Right lobe of liver (tissue), 6 donors: ENCODE results near the gene PA2G4. TPM values are rescaled to one million over a fixed set of nuclear protein-coding genes. Genes with fewer than 3 reads are reported as not detected.
"Not testable (repeated sequence)": the region's sequence is repeated elsewhere in the genome, so short reads cannot be mapped to it uniquely, and the experiment has no call there.

ENCODE experiments used
- ATAC-seq, 4 donors: fragments of 200-7000 bp; cut with Tn5 transposase; one replicate each; pipeline ENCODE4 v1.9.1; 2020; ENCODE audit warnings: mild to moderate bottlenecking in 4 of 4, moderate library complexity in 4 of 4
- DNase-seq, 3 donors: peaks; one replicate each; pipeline ENCODE4 v3.0.0-alpha.2; 2020
- H3K27ac ChIP-seq, 3 donors: fragments of 200-600 bp; one replicate each; pipeline ENCODE4 v1.8.0; 2022
- H3K27me3 ChIP-seq, 2 donors: fragments of 200-600 bp; one replicate each; pipeline ENCODE4 v1.8.0; 2022
- H3K36me3 ChIP-seq, 4 donors: fragments of 200-600 bp; sonication (generic) in 1 of 4; one replicate each; pipeline versions ENCODE4 v1.5.1 to v1.8.0; 2017 to 2022; ENCODE audit warnings: control low read depth in 1 of 4
- H3K4me1 ChIP-seq, 4 donors: fragments of 200-600 bp; sonication (generic) in 1 of 4; one replicate each; pipeline versions ENCODE4 v1.5.1 to v1.8.0; 2017 to 2022; ENCODE audit warnings: control low read depth in 1 of 4
- H3K4me3 ChIP-seq, 3 donors: fragments of 200-600 bp; one replicate each; pipeline ENCODE4 v1.8.0; 2022
- H3K9me3 ChIP-seq, 4 donors: fragments of 200-600 bp; sonication (generic) in 1 of 4; one replicate each; pipeline versions ENCODE4 v1.5.1 to v1.8.0; 2017 to 2022; ENCODE audit warnings: control low read depth in 1 of 4
- CTCF ChIP-seq, 4 donors: fragments of 200-600 bp in 3 of 4; fragments of 450-650 bp in 1 of 4; IDR thresholded peaks; one replicate each; pipeline versions ENCODE4 v1.5.1 to v1.8.0; 2016 to 2022; ENCODE audit warnings: antibody characterized with exemption in 4 of 4, mild to moderate bottlenecking in 2 of 4
- POLR2A ChIP-seq: fragments of 450-650 bp; IDR thresholded peaks from one replicate; pipeline ENCODE4 v1.6.1; 2017; ENCODE audit warnings: antibody characterized with exemption, mild to moderate bottlenecking
- WGBS: methylation state at CpG from one replicate; pipeline ENCODE4 v1.1.6; 2018; ENCODE audit warnings: low coverage, low lambda C conversion rate; ENCODE audit not compliant: insufficient coverage; ENCODE audit errors: missing lambda C conversion rate; 5-methylcytosine and 5-hydroxymethylcytosine counted together
- intact Hi-C, 2 donors: fragments of 100-400 bp; cut with DNase I; formaldehyde crosslinking; loops; one replicate each; pipeline versions ENCODE4 v1.11.2 to v1.14.1; 2022
- total RNA-seq, 6 experiments: library from RNA; depleted of rRNA in 2 of 6; stranded (reverse); fragments of >200 nt in 2 of 6; fragmentation: NEBNext Ultra II Directional in 3 of 6; extraction: Animal tissue kit (Norgen Biotek cat#: 25700) in 3 of 6; gene quantifications; one replicate each; pipeline versions ENCODE4 v1.1.0 to v1.2.4, GENCODE V29; 2016 to 2023
- donor health status: DM: no; HTN: yes; CAD: no.
- donor health status: DM: no; HTN: no; CAD: no.
- donor health status: DM: no; HTN: no; CAD: no.
- donor health status: DM: no; HTN: yes; CAD: no.
- donor health status: DM: no; HTN: yes; CAD: no.

The PA2G4 gene
- total RNA-seq, 6 experiments from 2014 or later = 29.7 to 82.4 (median 36.6) TPM

GRCh38 chr12:56074396-56074795, 30.0 kb upstream of the PA2G4 start:
- Histone ChIP-seq H3K9me3 (no peaks in the 10 kb centered on the region), H3K36me3 (no peaks in the 10 kb centered on the region), H3K4me3 (no peak overlapping the region), H3K4me1 (peaks cover 0 to 9% (median 0%) of the 10 kb centered on the region in 4 donors), H3K27me3 (no peaks in the 10 kb centered on the region), H3K27ac (no peak overlapping the region)
- TF ChIP-seq POLR2A = no peak
- TF ChIP-seq CTCF (IDR thresholded peaks at IDR 0.05) = no peak
- 94% methylated on average over 5 of the region's 5 CpGs for WGBS
- no peak for DNase-seq
- intact Hi-C loops = no loop called here
- no peak for ATAC-seq

GRCh38 chr12:56077966-56078365, 26.4 kb upstream of the PA2G4 start:
- H3K4me3 ChIP-seq, H3K9me3 ChIP-seq, H3K27me3 ChIP-seq, H3K36me3 ChIP-seq, ATAC-seq, DNase-seq, intact Hi-C loops: not testable (repeated sequence)
- Histone ChIP-seq H3K4me1 (peaks cover 0 to 20% (median 1%) of the 10 kb centered on the region in 4 donors), H3K27ac (peak overlapping the region in 1 of 3 donors; percentile 93)
- WGBS = 78% methylated on average over 6 of the region's 9 CpGs

GRCh38 chr12:56078427-56078826, 25.9 kb upstream of the PA2G4 start:
- peaks cover 0 to 2% (median under 1%) of the 10 kb centered on the region in 4 donors for H3K36me3 ChIP-seq
- peak overlapping the region in 1 of 3 donors; percentile 93 for H3K27ac ChIP-seq
- ATAC-seq (no peak), DNase-seq (no peak)
- TF ChIP-seq CTCF (IDR thresholded peaks at IDR 0.05) (no peak), POLR2A (no peak)
- intact Hi-C loops = no loop called here
- WGBS = 50% methylated on average over 1 of the region's 1 CpG
- no peaks in the 10 kb centered on the region for H3K27me3 ChIP-seq
- H3K4me1 ChIP-seq = peaks cover 0 to 24% (median 3%) of the 10 kb centered on the region in 4 donors
- H3K9me3 ChIP-seq = no peaks in the 10 kb centered on the region
- peak overlapping the region in 1 of 3 donors; percentile 90 for H3K4me3 ChIP-seq

DNA sequence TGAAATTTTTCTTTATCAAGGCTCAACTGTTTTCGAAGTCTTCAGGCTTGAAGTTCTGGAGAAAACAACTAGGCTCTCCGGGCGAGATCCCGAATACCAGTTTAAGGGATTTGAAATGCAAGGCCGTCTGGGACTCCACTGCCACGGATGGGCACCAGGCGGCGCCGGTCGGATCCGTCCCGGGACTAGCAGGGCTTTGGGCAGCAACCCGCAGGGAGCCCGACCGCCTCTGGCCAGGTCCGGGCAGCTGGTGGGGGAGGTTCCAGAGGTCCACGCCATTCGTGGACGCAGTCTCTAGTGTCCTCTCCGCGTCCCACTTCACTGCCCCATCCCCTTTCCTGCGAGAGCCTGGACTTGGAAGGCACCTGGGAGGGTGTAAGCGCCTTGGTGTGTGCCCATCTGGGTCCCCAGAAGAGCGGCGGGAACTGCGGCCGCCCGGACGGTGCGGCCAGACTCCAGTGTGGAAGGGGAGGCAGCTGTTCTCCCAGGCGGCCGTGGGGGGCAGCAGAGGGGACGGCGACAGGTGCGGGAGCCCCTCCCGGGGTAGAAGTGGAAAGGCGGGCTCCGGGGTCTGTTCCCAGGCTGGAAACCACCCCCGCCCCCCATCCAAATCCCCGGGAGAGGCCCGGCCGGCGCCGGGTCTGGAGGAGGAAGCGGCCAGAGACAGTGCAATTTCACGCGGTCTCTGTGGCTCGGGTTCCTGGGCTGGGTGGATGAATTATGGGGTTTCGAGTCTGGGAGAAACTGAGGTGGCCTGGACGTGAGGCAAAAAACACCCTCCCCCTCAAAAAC, 25.2 kb upstream of the PA2G4 start:
- intact Hi-C loops = no loop called here
- H3K27ac ChIP-seq = peak overlapping the region; percentile 91 to 99 (median 93)
- peaks cover 0 to 31% (median 7%) of the 10 kb centered on the region in 4 donors for H3K4me1 ChIP-seq
- H3K9me3 ChIP-seq = no peaks in the 10 kb centered on the region
- peak overlapping the region; percentile 82 to 92 (median 90) for H3K4me3 ChIP-seq
- peak; percentile 77 for TF ChIP-seq POLR2A
- peak; percentile 73 to 79 (median 76) for TF ChIP-seq CTCF (IDR thresholded peaks at IDR 0.05)
- ATAC-seq (peak; percentile 56 to 71 (median 64)), DNase-seq (peak; percentile 92 to 93 (median 93))
- WGBS = 5% methylated on average over 22 of the region's 50 CpGs
- no peaks in the 10 kb centered on the region for H3K27me3 ChIP-seq
- peaks cover 0 to 9% (median 4%) of the 10 kb centered on the region in 4 donors for H3K36me3 ChIP-seq
